Sciatic nerve (tissue), 2 donors: ENCODE data around the gene SYNDIG1. TPM values are rescaled to one million over a fixed set of nuclear protein-coding genes. Genes with fewer than 3 reads are reported as not detected.

Experiments
- ATAC-seq: fragments of 200-7000 bp; cut with Tn5 transposase; one replicate; pipeline ENCODE4 v1.9.1; 2020; ENCODE audit warnings: mild to moderate bottlenecking, moderate library complexity
- DNase-seq: peaks from one replicate; pipeline ENCODE4 v3.0.0-alpha.2; 2020; ENCODE audit warnings: low spot score
- intact Hi-C: fragments of 100-400 bp; cut with DNase I; formaldehyde crosslinking; loops from one replicate; pipeline ENCODE4 v1.14.2; 2022
- total RNA-seq: library from RNA; stranded (reverse); fragmentation: NEBNext Ultra II Directional; extraction: Animal tissue kit (Norgen Biotek cat#: 25700); gene quantifications from one replicate; pipeline ENCODE4 v1.2.1, GENCODE V29; 2021
- donor health status: DM: no; HTN: no; CAD: no.
- donor health status: DM: no; HTN: no; CAD: no.

The SYNDIG1 gene
- total RNA-seq, 1 donor from 2014 or later, result 17.9 TPM

DNA sequence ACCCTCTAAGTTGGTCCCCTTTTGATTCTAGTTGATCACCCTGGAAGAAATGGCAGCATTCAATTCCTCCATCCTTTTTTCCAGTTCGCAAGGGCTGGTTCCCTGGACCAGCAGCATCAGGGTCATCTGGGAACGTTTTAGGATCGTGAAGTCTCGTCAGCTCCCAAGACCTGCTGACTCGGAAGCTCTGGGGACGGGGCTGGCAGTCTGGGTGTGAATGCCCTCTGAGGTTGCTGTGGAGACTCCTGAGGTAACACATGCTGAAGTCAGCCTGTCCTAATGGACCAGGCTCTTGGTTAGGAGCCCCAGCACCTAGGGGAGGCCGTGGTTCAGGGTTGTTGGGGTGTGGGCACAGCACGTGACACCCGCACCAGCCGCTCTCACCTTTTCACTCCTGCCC, 164.1 kb downstream of the SYNDIG1 start:
- intact Hi-C loops, result no loop called here
- ATAC-seq, result no peak
- DNase-seq, result no peak

DNA sequence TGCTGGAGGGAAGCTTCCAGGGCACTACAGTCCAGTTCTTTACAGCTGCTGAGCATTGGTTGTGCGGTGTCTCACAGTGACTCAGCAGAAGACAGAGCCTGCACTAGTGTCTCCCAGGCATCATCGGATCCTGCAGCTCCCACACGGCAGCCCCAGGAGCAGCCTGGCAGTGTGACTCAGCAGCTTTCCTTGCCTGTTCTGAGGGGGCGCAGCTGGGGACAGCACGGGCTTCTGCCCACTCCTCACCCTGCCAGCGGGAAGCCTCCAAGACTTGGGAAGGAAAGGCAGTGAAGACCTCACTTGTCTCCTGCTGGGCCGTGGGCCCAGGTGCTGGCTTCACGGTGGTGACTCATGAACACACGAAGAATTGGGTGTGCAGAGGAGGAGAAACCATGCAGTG, 165.4 kb downstream of the SYNDIG1 start:
- DNase-seq, result no peak
- ATAC-seq, result peak; percentile 56
- intact Hi-C loops, result no loop called here

DNA sequence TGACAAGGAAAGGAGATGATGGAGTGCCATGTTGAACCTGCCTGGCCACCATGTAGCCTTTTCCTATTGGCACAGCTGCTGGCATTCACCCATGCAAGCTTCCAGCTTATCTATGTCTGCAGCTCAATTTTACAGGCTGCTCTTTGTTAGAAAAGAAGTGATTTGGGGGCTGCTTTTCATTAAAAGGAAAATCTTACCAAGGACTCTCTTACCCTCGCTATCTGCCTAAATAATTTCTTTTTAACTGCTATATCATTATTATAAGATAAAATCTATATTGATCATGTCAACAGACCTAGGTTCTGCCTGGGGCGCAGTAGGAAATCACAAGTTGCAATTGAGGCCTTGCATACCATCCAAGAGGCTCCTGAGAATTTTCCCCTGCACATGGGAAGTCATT, 167.2 kb downstream of the SYNDIG1 start:
- ATAC-seq (no peak), DNase-seq (no peak)
- intact Hi-C loops, result no loop called here

DNA sequence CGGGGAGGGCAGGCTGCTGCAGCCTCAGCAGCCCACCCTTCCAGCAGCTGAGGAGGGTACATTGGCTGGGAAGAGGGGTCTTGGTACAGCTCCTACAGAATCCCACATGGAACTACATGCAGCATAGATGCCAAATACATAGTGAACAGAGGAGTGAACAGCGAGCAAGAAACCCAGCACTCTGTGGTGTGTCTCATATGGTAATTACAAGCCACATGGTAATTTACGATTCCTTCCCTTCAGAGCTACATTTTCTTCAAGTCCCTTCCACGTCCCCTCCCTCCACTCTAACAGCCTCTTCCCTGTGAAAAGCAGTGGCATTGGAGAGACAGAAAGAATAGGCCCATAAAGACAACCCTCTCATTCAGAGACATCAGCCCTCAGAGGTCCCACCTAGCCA, 167.7 kb downstream of the SYNDIG1 start:
- DNase-seq, result no peak

DNA sequence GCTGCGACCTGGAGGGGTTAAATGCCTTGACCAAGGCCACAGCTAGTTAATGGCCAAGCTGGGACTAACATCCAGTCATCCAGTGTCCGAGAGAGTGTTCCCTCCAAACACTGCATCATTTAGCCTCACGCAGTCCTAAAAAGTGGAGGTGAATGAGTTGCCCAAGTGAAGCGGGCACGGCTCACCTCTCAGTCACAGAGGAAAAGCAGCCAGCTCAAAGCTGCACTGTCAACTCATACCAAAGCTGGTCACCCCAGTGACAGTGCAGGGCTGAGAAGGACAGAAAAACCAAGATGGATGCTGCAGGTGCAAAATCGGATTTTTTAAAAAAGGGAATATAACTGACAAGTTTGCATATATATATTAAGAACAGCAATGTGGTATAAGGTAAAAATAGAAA, 168.5 kb downstream of the SYNDIG1 start:
- ATAC-seq, result no peak
- intact Hi-C loops, result no loop called here
- DNase-seq, result no peak

More for the DNA sequence above, 167.7 kb downstream of the SYNDIG1 start:
- intact Hi-C loops, result no loop called here
- no peak for ATAC-seq

DNA sequence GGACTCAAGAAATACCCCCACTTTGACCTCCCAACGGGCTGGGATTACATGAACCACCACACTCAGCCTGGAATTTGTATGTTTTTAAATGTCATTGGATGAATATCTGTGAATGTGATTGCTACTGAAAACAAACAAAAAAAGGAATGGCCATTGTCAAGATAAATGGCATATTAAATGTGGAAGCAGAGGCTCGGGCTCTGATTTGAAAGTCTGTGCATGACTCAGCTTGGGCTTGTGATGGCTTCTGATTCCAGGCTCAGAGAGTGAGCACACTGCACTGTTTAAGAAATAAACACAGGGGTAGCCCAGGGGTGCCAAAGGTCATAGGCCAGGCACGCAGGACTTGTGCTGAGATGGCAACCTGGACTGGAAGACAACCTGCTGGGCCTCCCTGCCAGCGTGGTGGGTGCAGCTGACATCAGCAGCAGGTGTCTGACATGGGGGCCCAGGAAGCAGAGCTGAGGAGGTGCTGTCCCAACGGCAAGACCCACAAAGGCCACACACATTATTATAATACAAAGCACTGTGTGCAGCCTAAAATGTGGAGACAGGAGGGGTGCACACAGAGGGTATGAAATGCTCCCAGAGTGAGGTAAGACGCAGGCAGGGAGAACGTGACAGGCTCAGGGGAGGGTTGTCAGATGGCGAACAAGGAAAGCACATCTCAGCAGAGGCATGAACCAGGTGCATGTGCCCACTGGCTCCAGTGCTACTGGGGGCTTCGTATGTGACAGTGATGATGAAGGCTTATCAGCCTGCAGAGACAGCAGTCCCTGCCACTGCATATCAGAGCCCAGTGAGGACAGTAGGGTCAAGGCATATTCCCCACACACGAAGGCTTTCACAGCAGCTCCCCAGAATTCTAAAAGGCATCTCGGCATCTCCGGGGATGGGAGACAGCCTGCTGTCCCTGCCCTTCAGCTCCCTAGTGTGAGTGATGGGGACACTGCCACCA, 169.4 kb downstream of the SYNDIG1 start:
- no peak for DNase-seq
- ATAC-seq, result no peak
- intact Hi-C loops, result no loop called here

DNA sequence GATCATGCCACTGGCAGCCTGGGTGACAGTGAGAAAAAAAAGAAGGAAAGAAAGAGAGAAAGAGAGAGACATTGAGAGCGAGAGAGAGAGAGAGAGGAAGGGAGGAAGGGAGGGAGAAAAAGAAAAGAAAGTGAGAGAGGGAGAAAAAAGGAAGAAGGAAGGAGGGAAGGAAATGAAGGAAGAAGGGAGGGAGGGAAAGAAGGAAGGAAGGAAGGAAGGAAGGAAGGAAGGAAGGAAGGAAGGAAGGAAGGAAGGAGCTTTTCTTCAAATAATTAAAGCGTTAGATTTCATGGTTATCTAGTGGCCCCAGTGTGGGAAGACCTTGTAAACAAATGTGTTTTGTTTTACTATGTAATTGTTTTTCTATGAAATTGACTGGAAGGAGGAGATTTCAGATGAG, 170.8 kb downstream of the SYNDIG1 start:
- ATAC-seq (no peak), DNase-seq (no peak)
- intact Hi-C loops, result no loop called here

DNA sequence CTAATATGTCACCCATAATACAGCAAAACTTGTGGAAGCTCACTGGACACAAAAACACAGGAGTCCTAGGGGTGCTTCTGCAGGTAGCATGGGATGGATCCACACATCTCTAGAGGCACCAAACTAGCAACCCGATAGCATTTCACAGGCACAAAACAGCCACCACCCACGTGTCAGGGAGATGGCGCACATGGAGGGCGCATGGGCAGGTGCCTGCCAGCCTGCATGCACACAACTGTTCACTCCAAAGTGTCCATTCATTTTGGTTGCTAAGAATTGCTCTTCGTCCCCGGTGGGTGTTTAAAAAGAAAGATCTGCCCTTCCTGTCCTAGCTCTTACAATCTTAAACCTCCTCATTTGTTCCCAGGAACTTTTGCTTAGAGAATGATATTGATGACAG, 171.3 kb downstream of the SYNDIG1 start:
- intact Hi-C loops, result no loop called here
- no peak for DNase-seq

DNA sequence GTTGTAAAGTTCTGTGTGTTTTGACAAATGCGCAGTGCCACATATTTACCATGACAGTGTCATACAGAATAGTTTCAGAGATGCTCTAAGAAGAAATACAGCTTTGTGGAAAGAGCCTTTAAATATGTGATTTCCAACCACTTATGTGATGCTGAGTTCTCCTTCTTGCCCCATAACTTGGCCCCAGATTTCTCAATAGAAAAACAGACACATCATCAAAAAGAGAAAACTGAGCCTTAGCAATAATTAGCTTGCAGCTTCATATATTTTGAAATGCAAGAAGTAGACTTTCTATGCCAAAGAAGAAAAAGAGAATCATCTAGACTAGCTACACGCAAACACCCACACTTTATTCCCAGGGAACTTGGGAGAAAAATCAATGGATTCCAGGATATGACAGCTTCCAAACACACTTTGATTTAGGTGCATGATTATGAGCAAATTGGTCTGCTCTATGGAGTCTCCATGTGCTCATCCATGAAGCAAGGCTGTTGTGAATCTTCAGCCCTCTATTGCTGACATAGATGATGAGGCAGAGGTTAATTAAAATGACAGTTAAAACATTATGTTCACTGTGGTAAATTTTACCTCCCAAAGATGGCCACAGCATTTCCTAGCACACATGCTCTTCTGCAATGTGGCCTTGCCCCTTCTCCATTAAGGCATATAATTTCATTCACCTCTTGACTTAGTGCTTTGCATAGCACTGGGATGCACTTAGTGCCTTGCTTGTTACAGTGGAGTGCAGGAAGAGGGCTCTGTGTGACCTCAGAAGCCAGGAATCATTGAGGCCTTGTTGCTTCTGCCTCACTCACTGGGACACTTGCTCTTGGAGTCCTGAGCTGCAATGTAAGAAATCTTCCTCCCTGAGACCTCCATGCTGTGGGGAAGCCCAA, 174.6 kb downstream of the SYNDIG1 start:
- DNase-seq (no peak), ATAC-seq (no peak)
- intact Hi-C loops, result no loop called here

More for the DNA sequence above, 171.3 kb downstream of the SYNDIG1 start:
- no peak for ATAC-seq

DNA sequence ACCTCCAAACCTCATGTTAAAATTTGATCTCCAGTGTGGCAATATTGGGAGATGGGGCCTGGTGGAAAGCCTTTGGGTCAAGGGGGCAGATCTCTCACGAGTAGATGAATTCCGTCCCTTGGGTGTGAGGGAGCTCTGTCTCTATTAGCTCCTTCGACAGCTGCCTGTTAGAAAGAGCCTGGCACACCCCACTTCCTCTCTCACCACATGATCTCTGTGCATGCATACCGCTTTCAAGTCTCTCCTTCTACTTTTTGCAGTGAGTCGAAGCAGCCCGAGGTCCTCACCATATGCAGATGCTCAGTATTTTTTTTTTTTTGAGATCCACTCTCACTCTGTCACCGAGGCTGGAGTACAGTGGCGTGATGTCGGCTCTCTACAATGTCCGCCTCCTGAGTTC, 176.9 kb downstream of the SYNDIG1 start:
- ATAC-seq (no peak), DNase-seq (peak; percentile 17)
- intact Hi-C loops, result no loop called here

DNA sequence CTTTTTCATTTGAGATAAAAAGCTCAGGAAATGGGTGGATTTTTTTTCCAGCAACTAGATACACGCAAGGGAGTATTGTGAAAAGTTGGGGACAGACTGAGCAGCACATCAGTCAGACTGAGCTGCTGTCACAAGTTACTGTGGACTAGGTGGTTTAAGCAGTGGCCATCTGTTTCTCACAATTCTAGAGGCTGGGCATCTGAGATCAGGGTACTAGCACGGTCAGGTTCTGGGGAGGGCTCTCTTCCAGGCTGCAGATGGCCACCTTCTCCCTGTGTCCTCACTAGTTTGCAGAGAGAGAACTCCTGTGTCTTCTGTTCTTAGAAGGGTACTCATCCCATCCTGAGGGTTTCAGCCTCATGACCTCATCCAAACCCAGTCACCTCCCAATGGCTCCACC, 178.3 kb downstream of the SYNDIG1 start:
- ATAC-seq, result no peak
- no peak for DNase-seq
- intact Hi-C loops, result no loop called here

DNA sequence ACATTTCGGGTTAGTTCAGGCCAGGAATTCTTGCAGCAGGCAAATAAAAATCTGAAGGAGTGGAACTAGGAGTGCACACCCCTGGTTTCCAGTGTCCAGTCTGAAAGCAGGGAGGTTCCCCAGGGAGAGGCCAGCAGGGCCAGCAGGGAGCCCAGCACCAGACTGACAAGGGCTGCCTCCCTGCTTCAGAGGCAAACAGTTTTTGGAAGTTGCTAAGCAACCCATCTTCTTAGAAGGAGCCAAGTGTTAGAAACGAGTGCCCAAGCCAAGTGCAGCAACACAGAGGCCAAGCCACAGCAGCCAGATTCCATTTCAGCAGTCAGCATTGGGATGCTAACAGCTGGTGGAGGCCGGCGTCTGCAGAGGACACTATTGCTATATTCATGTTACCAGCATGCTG, 179.1 kb downstream of the SYNDIG1 start:
- peak; percentile 12 for DNase-seq
- intact Hi-C loops, result no loop called here
- peak; percentile 49 for ATAC-seq

DNA sequence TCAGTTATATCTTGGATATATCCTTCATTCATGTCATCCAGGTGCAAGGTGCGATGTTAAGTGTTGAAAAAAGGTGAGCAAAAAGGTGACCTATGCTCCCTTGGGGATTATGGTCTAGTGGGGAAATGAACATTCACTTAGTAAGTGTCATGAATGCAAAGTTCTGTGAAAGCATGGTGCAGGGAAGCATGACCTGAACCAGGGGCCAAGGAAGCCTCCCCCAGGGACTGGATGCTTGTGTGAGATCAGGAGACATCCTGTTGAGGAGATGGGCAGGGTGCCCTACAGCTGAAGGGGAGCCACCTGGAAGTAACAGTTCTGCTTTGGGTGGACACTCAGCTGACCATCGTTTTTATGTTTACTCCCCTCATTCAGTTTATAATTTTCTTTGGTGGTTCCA, 179.5 kb downstream of the SYNDIG1 start:
- intact Hi-C loops, result no loop called here
- ATAC-seq, result no peak
- DNase-seq, result peak; percentile 30

DNA sequence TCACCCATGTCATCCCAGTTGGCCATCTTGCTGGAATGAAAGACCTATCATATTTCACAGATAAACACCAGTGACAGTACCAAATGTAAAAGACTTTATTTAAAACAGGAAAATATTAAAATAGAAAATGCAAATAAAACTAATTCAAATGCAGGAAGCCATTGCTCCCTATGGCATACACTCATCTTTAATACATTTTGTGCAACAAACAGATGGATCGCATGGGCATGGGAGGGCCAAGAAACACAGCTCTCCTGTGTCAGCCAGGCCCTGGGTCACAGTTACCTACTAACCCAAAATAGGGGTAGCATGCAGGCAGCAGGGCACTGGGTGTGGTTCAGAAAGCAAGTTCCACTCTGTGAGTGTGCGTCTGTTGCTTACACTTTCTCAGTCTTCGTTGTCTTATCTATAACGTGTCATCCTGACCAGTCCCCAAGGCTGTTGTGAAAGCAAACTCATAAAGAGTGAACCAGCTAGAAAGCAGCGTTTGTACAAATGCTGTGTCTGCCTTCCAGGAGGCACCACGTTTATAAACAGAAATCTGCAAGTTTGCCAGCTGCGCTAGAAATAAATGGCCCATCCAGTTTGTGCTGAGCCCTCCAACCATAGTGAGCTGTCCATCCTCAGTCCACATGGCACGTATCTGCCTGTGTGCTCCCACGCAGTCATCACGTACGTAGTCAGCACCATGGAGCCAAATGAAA, 180.5 kb downstream of the SYNDIG1 start:
- intact Hi-C loops, result no loop called here
- ATAC-seq (no peak), DNase-seq (no peak)

DNA sequence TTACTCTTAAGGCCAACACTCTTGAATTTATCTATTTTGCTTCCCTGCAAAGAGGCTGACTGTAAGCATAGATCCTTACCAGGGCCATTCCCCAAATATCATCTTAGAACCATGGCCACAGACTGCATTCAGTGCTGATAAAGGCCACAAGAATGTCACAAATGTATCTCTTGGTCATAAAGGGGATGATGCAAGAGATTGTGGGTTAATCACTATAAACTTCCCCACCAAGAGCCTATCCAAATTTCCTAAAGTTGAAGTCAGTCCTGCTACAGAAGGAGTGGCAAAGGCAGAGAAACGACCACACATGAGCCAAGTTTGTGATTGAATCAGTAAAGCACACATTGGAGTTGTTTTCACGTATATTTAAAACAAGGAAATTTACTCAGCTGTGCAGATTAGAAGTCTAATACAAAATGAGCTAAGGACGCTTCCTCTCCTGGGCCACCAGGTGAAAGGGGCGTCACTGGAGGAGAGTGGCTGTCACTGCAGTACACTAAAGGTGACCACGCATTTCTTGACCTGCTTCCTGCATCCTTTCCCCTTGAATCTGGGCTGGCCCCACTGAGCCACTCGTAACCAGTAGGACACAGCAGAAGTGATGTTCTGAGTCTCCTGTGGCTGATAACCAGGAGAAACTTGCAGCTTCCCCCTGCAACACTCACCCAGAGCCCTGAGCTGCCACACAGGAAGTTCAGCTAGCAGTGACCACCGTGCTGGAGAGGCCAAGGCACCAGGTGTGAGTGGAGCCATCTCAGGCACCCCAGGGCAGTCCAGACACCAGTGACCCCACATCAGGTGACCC, 181.9 kb downstream of the SYNDIG1 start:
- ATAC-seq (no peak), DNase-seq (no peak)
- intact Hi-C loops, result no loop called here

DNA sequence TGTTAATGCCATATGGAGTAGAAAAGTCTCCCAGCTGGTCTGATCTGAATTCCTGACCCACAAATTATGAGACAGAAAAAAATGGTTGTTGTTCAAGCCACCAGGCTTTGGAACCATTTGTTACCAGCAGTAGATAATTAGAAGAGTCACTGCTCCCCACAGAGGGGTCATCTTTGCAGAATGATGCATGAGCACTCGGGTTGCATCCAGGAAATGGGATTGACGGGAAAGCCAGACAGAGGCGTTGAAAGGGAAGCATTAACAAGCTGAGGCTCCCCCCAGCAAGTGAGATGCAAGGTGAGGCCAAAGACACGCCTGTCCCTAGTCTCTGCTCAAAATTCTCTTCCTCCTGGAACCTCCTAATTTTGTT, 182.5 kb downstream of the SYNDIG1 start:
- ATAC-seq, result no peak
- no peak for DNase-seq
- intact Hi-C loops, result no loop called here

DNA sequence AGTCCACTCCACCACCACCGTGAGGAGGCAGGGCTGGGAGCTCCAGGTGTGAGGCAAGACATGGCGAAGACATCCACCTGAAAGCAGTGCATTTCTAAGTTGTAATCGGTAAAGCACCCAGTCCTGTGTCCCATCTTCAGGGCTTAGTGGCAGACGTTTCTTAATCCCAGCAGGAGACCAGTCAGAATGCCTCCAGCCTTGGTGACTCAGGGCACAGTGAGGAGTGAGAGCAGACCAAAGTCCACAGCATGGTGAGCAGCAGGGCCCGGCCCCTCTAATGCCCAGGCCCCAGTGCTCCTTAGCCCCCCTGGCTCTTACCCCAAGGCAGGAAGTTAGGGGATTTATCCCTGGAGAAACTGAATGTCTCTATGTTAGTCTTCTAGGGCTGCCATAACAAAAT, 183.9 kb downstream of the SYNDIG1 start:
- no peak for DNase-seq
- ATAC-seq, result no peak
- intact Hi-C loops, result no loop called here

DNA sequence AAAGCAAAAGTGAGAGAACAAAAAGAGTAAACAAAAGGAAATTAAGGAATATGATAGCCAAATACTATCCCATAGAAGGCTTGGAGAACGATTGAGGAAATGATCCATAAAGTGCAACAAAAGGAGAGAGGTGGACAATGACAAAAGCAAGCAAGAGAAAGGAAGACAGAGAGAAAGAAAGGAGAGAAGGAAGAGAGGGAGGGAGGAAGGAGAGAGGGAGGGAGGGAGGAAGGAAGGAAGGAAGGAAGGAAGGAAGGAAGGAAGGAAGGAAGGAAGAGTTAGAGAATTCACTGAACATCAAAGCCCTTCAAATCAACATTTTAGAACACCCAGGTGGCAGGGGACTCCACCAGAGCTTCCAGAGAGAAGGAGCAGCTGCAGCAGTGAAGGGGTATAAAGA, 185.0 kb downstream of the SYNDIG1 start:
- DNase-seq (no peak), ATAC-seq (no peak)
- intact Hi-C loops, result no loop called here

DNA sequence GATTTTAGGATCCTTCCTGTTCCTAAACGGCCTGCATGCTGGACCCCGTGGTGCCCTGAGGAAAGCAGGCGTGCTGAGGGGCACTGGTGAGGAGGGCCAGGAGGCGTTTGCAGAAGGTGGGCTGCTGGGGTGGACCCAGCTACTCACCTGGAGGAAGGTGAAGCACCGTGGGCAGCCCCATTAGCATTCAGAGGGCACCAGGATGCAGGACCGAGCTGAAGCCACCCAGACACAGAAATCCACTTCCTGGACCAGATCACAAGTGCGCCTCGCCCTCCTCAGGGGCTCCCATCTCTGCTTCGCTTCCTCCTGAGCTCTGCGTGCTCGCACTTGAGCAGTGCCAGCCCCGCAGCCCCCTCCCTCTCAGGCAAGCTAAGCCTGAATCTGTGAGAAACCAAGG, 187.0 kb downstream of the SYNDIG1 start:
- no peak for DNase-seq
- intact Hi-C loops, result no loop called here
- ATAC-seq, result no peak
